Measurements from ENCODE around the gene RAB3C. TPM values are rescaled to one million over a fixed set of nuclear protein-coding genes. Genes with fewer than 3 reads are reported as not detected.
A peak's percentile ranks its signal among the peaks of the same experiment; 100 is the strongest.
"Not testable (repeated sequence)": the region's sequence is repeated elsewhere in the genome, so short reads cannot be mapped to it uniquely, and the experiment has no call there.

The RAB3C gene
- total RNA-seq, 1 experiment from 2014 or later = 13.3 TPM

- TF ChIP-seq MXD4 (CRISPR knock-in tag; IDR thresholded peaks at IDR 0.05; ENCODE audit: borderline replicate concordance) (no peak), E2F5 (CRISPR knock-in tag; IDR thresholded peaks at IDR 0.05) (no peak), CREM (CRISPR knock-in tag; IDR thresholded peaks at IDR 0.05) (no peak), NFE2L1 (CRISPR knock-in tag; IDR thresholded peaks at IDR 0.05) (no peak), FOXP4 (CRISPR knock-in tag; IDR thresholded peaks at IDR 0.05) (no peak), ZNF219 (CRISPR knock-in tag; IDR thresholded peaks at IDR 0.05; ENCODE audit: borderline replicate concordance) (no peak), MYBL2 (CRISPR knock-in tag; IDR thresholded peaks at IDR 0.05) (no peak)
Measured at GRCh38 chr5:58551492-58551891, 31.4 kb upstream of the RAB3C start (continued).

- H3K9me3 Mint-ChIP-seq; CTCF ChIA-PET; H3K27me3 Mint-ChIP-seq (ENCODE audit: low read depth); H3K27ac Mint-ChIP-seq; POLR2A ChIA-PET; H3K4me1 Mint-ChIP-seq; H3K36me3 Mint-ChIP-seq; ATAC-seq: not testable (repeated sequence)
- DNase-seq (ENCODE audit: low spot score) = peak; percentile 30
- peak overlapping the region; percentile 71 for H3K4me3 Mint-ChIP-seq
Measured at GRCh38 chr5:58557665-58558338, 25.1 kb upstream of the RAB3C start.

GRCh38 chr5:58563016-58563700, 19.7 kb upstream of the RAB3C start:
- ATAC-seq; H3K27ac Mint-ChIP-seq; H3K4me3 Mint-ChIP-seq; DNase-seq (ENCODE audit: low spot score); POLR2A ChIA-PET; H3K27me3 Mint-ChIP-seq (ENCODE audit: low read depth); CTCF ChIA-PET; H3K4me1 Mint-ChIP-seq: not testable (repeated sequence)
- peaks cover 15% of the 10 kb centered on the region for H3K9me3 Mint-ChIP-seq
- H3K36me3 Mint-ChIP-seq = peaks cover 11% of the 10 kb centered on the region

GRCh38 chr5:58564043-58564832, 18.6 kb upstream of the RAB3C start:
- H3K4me1 Mint-ChIP-seq; POLR2A ChIA-PET; ATAC-seq; CTCF ChIA-PET; H3K27me3 Mint-ChIP-seq (ENCODE audit: low read depth); DNase-seq (ENCODE audit: low spot score); H3K27ac Mint-ChIP-seq; H3K4me3 Mint-ChIP-seq: not testable (repeated sequence)
- Mint-ChIP-seq H3K9me3 (peaks cover 20% of the 10 kb centered on the region), H3K36me3 (peaks cover 11% of the 10 kb centered on the region)

- H3K36me3 Mint-ChIP-seq = peaks cover 11% of the 10 kb centered on the region
- H3K4me3 Mint-ChIP-seq = no peak overlapping the region
- H3K27me3 Mint-ChIP-seq (ENCODE audit: low read depth) = no peaks in the 10 kb centered on the region
- peaks cover 23% of the 10 kb centered on the region for H3K9me3 Mint-ChIP-seq
- CTCF ChIA-PET = no interaction called here
- DNase-seq (ENCODE audit: low spot score) (no peak), ATAC-seq (no peak)
- H3K4me1 Mint-ChIP-seq = no peaks in the 10 kb centered on the region
- no peak overlapping the region for H3K27ac Mint-ChIP-seq
- POLR2A ChIA-PET = no interaction called here
- TF ChIP-seq ZNF396 (CRISPR knock-in tag; IDR thresholded peaks at IDR 0.05; ENCODE audit: borderline replicate concordance) (no peak), ZNF532 (CRISPR knock-in tag; IDR thresholded peaks at IDR 0.05; ENCODE audit: borderline replicate concordance) (no peak), TEAD4 (CRISPR knock-in tag; IDR thresholded peaks at IDR 0.05) (no peak), ZNF425 (CRISPR knock-in tag; conservative IDR thresholded peaks at IDR 0.05) (no peak), ZNF671 (CRISPR knock-in tag; IDR thresholded peaks at IDR 0.05) (no peak), JAZF1 (CRISPR knock-in tag; IDR thresholded peaks at IDR 0.05) (no peak), ZNF263 (CRISPR knock-in tag; IDR thresholded peaks at IDR 0.05; ENCODE audit: low read depth) (no peak), JUN (CRISPR knock-in tag; IDR thresholded peaks at IDR 0.05) (no peak)
Measured at GRCh38 chr5:58565033-58565432, 17.8 kb upstream of the RAB3C start.
